Large intestine (tissue), 3 donors: ENCODE measurements around the gene BSN. TPM values are rescaled to one million over a fixed set of nuclear protein-coding genes. Genes with fewer than 3 reads are reported as not detected.

Source experiments
- DNase-seq, 2 donors: peaks; one replicate each; pipeline versions ENCODE4 v3.0.0 to v3.0.0-alpha.2; 2013
- H3K27ac ChIP-seq: one replicate; pipeline ENCODE4 v1.5.1; 2013; ENCODE audit warnings: low read length
- H3K27me3 ChIP-seq: 2 replicates; pipeline ENCODE4 v1.6.1; 2013; ENCODE audit warnings: low read length; ENCODE audit not compliant: control insufficient read depth, insufficient read depth
- H3K36me3 ChIP-seq: 2 replicates; pipeline ENCODE4 v1.6.1; 2013; ENCODE audit warnings: low read length; ENCODE audit not compliant: control insufficient read depth, insufficient read depth
- H3K4me1 ChIP-seq: one replicate; pipeline ENCODE4 v1.6.1; 2013; ENCODE audit warnings: low read length; ENCODE audit not compliant: control insufficient read depth, insufficient read depth
- H3K4me3 ChIP-seq: one replicate; pipeline ENCODE4 v1.5.1; 2013; ENCODE audit warnings: low read length
- H3K9me3 ChIP-seq: one replicate; pipeline ENCODE4 v1.6.1; 2013; ENCODE audit warnings: mild to moderate bottlenecking, low read depth, low read length, moderate library complexity; ENCODE audit not compliant: control insufficient read depth
- WGBS: methylation state at CpG from one replicate; pipeline ENCODE4 v1.1.5; 2013; ENCODE audit warnings: low lambda C conversion rate; ENCODE audit not compliant: insufficient coverage; 5-methylcytosine and 5-hydroxymethylcytosine counted together
- polyA plus RNA-seq: library from polyadenylated mRNA; unstranded; fragments of 120-200 nt; gene quantifications from one replicate; pipeline ENCODE4 v1.2.1, GENCODE V29; 2013

The BSN gene
- polyA plus RNA-seq, 1 donor, result 1.3 TPM

DNA sequence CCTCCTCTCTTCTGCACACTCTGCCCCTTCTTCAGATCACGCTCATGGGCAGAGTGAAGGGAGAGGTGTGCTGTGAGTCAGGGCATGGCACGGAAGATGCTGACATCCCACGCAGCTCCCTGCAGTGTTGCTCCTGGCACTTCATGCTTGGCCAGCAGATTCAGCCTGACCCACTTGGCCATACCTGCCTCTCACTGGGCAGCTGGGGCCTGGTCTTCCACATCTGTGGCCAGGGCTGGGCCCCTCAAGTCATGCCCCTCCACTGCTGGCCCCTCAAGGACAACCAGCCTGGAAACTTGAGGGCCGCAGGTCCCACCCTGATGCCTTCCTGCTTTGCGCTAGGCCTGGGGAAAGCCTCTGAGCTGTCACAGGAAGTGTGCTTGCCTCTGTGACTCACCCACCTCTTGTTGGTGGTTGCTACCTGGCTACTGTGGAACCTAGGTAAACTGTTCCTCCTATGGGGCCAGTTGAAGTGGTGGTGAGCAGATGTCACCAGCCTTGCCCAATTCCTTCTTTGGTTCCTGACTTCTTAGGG, 48.7 kb downstream of the BSN start:
- H3K27me3 ChIP-seq, result no peaks in the 10 kb centered on the region
- no peak overlapping the region for H3K27ac ChIP-seq
- H3K9me3 ChIP-seq, result no peaks in the 10 kb centered on the region
- H3K36me3 ChIP-seq, result no peaks in the 10 kb centered on the region
- no peak for DNase-seq
- WGBS, result no CpG with 5 or more reads among the region's 5 CpGs
- no peak overlapping the region for H3K4me3 ChIP-seq
- H3K4me1 ChIP-seq, result no peaks in the 10 kb centered on the region

DNA sequence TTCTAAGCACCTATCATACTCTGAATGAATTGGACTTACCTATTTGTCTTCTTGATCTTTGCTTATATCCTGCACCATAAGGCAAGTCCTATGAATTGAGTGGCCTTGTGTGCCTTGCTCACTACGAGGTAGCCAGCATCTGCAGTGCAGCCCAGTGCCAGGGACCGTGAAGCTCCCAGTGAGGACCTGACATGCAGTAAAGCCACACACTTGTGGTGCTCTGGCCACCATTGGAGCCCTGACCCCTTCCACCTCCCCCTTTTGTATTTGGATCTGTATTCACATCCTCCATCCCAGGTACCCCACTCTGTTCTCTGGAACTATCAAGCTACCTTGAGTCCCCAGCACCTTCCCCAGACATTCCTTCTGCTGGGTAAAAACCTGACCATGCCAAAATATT, 52.1 kb downstream of the BSN start:
- DNase-seq, result no peak

DNA sequence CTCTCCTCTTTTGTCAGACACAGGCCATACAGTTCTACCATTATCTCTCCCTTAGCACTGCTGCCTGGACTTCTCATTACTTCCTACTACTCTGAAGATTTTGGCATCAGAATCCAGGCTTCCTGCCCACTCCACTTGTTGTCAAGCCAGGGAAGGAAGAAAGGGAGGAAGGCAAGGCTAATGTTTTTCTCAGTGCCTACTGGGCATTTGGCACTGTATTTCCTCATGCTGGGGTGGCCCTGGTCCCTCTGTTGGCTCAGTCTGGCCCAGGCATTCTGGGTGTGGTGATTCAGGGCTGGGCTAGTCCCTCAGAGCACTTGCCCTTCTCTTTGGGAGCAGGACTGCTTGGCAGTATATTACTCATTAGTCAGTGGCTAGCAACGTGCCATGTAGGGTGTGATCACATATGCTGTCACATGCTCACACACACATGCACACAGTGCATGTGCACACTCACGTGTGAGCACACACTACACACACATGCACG, 52.9 kb downstream of the BSN start:
- DNase-seq, result no peak

More for the DNA sequence above, 52.1 kb downstream of the BSN start:
- WGBS, result no CpG with 5 or more reads among the region's 2 CpGs
- Histone ChIP-seq H3K9me3 (no peaks in the 10 kb centered on the region), H3K4me1 (no peaks in the 10 kb centered on the region), H3K27me3 (no peaks in the 10 kb centered on the region), H3K36me3 (no peaks in the 10 kb centered on the region), H3K4me3 (no peak overlapping the region), H3K27ac (no peak overlapping the region)

DNA sequence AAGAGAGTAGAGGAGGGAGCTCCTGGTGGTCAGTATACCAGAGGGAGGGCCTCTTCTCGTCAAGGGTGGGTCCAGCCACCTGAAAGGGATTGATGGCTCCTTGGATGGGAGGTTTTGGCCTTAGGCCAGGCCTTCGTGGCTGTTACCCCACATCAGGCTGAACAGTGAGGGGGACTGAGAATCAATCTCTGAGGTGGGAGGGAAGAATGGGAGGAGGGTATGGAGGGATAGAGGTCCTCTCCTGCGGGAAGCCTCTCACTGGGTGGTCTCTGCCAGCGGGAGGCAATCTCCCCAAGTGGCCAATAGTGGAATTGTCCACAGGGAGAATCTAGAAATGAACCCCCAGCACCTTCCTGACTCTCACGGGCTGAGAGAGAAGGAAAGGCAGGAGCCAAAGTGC, 53.5 kb downstream of the BSN start:
- Histone ChIP-seq H3K9me3 (no peaks in the 10 kb centered on the region), H3K27me3 (no peaks in the 10 kb centered on the region), H3K4me1 (no peaks in the 10 kb centered on the region), H3K4me3 (no peak overlapping the region), H3K36me3 (no peaks in the 10 kb centered on the region), H3K27ac (no peak overlapping the region)
- no peak for DNase-seq
- no CpG with 5 or more reads among the region's 5 CpGs for WGBS

More for the DNA sequence above, 52.9 kb downstream of the BSN start:
- no peaks in the 10 kb centered on the region for H3K36me3 ChIP-seq
- WGBS, result no CpG with 5 or more reads among the region's 3 CpGs
- H3K27ac ChIP-seq, result no peak overlapping the region
- H3K4me1 ChIP-seq, result no peaks in the 10 kb centered on the region
- no peaks in the 10 kb centered on the region for H3K27me3 ChIP-seq
- no peak overlapping the region for H3K4me3 ChIP-seq
- H3K9me3 ChIP-seq, result no peaks in the 10 kb centered on the region

DNA sequence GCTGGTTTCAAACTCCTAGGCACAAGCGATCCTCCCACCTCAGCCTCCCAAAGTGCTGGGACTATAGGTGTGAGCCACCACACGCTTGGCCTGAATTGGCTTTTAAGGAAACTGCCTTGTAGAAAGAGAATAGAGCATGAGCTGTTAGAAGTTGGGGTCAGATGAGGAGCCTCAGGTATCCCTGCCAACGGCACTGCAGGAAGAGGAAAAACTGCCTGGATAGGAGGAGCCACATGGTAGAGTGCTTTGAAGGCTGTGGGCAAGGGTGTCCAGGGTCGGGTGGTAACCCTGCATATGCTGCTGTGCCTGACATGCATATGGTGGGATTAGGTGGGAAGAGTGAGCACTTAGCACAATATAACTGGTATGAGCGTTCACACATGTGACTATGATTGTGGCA, 55.0 kb downstream of the BSN start:
- H3K27ac ChIP-seq, result no peak overlapping the region
- WGBS, result 67% methylated on average over 1 of the region's 5 CpGs
- DNase-seq, result no peak

DNA sequence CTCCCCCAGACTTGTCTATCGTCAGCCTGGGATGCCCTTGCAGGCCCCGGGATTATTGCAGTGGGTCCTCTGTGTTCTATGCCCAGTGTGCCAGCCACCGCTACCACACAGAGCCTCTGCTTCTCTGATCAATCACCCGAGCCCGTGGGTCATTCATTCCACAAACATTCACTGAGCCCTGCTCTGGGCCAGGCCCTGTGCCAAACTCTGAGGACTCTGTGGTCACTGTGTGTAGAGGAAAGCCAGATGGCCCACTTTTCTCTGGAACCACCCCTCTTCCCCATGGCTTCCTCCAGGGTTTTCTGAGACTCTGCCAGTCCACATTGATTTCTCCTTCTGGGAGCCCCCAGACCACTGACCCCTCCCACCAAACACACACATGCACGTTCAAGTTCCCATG, 55.5 kb downstream of the BSN start:
- H3K4me1 ChIP-seq, result no peaks in the 10 kb centered on the region
- no CpG with 5 or more reads among the region's 6 CpGs for WGBS
- H3K9me3 ChIP-seq, result peaks cover 3% of the 10 kb centered on the region
- no peaks in the 10 kb centered on the region for H3K36me3 ChIP-seq
- DNase-seq, result no peak
- H3K4me3 ChIP-seq, result no peak overlapping the region
- no peaks in the 10 kb centered on the region for H3K27me3 ChIP-seq
- no peak overlapping the region for H3K27ac ChIP-seq

More for the DNA sequence above, 55.0 kb downstream of the BSN start:
- Histone ChIP-seq H3K9me3 (peaks cover 3% of the 10 kb centered on the region), H3K36me3 (no peaks in the 10 kb centered on the region), H3K4me1 (no peaks in the 10 kb centered on the region), H3K4me3 (no peak overlapping the region), H3K27me3 (no peaks in the 10 kb centered on the region)

DNA sequence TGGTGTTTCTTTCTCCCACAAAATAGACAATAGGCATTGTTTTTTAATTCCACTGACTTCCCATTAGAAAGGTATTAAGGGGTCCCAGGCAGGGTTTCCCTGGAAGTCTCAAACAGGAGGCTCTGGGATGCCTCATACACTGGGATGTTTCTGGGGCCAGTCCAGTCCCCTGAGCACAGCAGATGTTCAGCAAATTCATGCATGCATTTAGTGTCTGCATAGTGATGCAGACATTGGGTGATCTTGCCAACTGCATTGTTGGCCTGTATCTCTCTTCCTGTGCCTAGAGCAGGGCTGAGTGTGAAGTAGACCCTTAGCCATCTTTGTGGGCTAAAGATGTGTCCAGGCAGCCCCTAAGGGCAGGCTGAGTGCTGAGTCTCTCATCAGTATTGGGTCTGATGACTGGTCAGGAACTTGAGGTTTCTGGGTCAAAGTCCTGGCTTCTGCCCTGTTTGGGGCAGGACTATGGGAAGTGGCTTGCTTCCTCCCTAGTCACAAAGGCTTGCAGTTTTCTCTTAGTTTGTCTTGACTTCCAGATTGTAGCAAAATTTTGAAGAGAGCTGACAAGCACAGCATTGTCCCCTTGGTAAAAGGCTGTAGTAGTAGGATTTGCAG, 56.5 kb downstream of the BSN start:
- H3K27me3 ChIP-seq, result no peaks in the 10 kb centered on the region
- no peak overlapping the region for H3K4me3 ChIP-seq
- peak; percentile 27 to 44 for DNase-seq
- H3K27ac ChIP-seq, result no peak overlapping the region
- no peaks in the 10 kb centered on the region for H3K4me1 ChIP-seq
- no peaks in the 10 kb centered on the region for H3K36me3 ChIP-seq
- peaks cover 3% of the 10 kb centered on the region for H3K9me3 ChIP-seq

DNA sequence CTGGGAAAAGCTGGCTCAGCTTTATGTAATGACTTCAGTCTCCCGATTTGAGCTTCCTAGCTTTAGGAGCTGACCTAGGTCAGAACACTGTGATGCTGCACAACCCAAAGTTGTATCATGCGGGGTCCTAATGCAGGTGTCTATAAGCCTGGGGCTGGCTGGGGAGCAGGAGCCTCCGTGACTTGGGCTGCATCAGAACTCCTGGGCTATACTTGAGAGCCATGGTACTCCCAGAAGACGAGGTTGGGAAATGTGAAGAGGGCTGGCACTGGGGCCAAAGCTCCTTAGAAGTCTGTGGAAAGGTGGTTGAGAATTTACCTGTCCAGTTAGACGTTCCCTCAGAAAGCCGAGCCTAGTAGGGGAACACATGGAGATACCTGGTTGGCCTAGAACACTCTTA, 57.0 kb downstream of the BSN start:
- H3K4me1 ChIP-seq, result no peaks in the 10 kb centered on the region
- DNase-seq, result no peak
- no peaks in the 10 kb centered on the region for H3K36me3 ChIP-seq
- no CpG with 5 or more reads among the region's 6 CpGs for WGBS
- no peak overlapping the region for H3K27ac ChIP-seq
- peaks cover 3% of the 10 kb centered on the region for H3K9me3 ChIP-seq
- H3K4me3 ChIP-seq, result no peak overlapping the region
- no peaks in the 10 kb centered on the region for H3K27me3 ChIP-seq

DNA sequence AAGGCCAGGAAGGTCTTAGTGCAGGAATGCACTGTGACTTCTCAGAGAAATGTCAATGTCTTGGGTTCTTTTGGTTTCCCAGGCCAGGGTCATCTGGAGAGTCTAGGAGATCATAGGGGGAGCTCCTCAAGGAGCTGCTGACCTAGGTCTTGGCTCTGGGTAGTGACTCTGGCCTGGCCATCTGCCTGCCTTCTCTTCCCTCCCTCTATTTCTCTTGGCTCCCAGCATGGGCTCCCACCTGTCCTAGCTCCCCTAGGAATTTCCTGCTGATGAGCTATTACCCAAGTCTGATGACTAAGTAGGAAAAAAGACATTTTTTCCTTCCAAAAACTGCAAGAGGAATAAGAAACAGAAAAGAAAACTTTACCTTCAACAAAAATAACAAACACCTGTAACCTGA, 57.4 kb downstream of the BSN start:
- Histone ChIP-seq H3K4me3 (no peak overlapping the region), H3K27me3 (no peaks in the 10 kb centered on the region), H3K36me3 (no peaks in the 10 kb centered on the region), H3K4me1 (no peaks in the 10 kb centered on the region), H3K27ac (no peak overlapping the region), H3K9me3 (peaks cover 3% of the 10 kb centered on the region)
- DNase-seq, result no peak

DNA sequence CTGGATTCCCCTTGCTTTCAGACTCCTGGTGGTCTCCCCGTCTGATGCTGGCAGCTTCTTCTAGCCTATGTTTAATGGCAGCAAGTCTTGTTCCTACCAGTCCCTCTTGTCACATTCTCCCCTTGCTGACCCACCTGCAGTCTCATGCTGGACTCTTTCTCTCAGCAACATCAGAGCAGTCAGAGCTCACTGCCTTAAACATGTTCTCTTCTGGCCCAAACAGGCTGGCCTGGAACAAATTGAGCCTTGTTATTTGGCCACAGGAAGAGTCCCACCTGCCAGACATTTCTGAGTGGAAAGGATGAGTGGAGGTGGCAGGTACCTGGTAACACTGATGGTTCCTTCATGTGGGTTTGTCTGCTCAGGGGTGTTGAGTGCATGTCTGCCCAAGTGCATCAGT, 60.7 kb downstream of the BSN start:
- no peak overlapping the region for H3K4me3 ChIP-seq
- H3K27ac ChIP-seq, result no peak overlapping the region
- no peaks in the 10 kb centered on the region for H3K4me1 ChIP-seq
- H3K9me3 ChIP-seq, result peaks cover 3% of the 10 kb centered on the region
- no peaks in the 10 kb centered on the region for H3K36me3 ChIP-seq
- H3K27me3 ChIP-seq, result no peaks in the 10 kb centered on the region
- DNase-seq, result no peak
- no CpG with 5 or more reads among the region's 1 CpG for WGBS

DNA sequence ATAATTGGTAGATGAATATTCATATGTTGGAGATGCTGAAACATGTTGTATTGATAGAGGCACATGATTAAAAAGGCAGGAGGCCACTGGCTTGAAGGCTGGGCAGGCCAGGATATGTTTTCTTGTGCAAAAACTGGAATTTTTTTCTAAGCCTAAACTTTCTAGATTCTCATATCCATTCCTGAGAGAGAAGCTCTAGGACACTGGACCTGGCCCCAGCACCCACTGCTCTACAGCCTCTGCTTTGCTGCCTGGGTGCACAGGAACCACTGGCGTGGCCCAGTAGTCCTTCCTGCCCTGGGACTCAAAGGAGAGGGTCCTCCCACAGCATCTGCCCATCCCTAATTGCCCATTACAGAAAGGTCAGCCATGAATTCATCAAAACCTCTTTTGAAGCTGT, 61.8 kb downstream of the BSN start:
- no peaks in the 10 kb centered on the region for H3K27me3 ChIP-seq
- no peak overlapping the region for H3K27ac ChIP-seq
- DNase-seq, result no peak
- no peaks in the 10 kb centered on the region for H3K4me1 ChIP-seq
- WGBS, result no CpG with 5 or more reads among the region's 1 CpG
- no peaks in the 10 kb centered on the region for H3K36me3 ChIP-seq
- H3K4me3 ChIP-seq, result no peak overlapping the region
- peaks cover 3% of the 10 kb centered on the region for H3K9me3 ChIP-seq
